DMS153 treated with DMSO at 0.1 percent for 48 hours (cell line): ENCODE results near the gene GABPB1.
A peak's percentile ranks its signal among the peaks of the same experiment; 100 is the strongest.
"Not testable (repeated sequence)": the region's sequence is repeated elsewhere in the genome, so short reads cannot be mapped to it uniquely, and the experiment has no call there.

Experiments used
- DNase-seq: peaks from one replicate; lab custom pipeline; 2025; ENCODE audit not compliant: unreplicated experiment; lab: John Stamatoyannopoulos, UW

Gene GABPB1

GRCh38 chr15:50354838-50355618 lies at the start of gene GABPB1:
GABPB1 (minus strand) TSS chr15:50355198; CDS start chr15:50309798, 45,400 bp downstream.
- peak; percentile 41 for DNase-seq

- DNase-seq = not testable (repeated sequence)
These were observed 36.6 kb upstream of the GABPB1 start for GRCh38 chr15:50391561-50391960.

DNA sequence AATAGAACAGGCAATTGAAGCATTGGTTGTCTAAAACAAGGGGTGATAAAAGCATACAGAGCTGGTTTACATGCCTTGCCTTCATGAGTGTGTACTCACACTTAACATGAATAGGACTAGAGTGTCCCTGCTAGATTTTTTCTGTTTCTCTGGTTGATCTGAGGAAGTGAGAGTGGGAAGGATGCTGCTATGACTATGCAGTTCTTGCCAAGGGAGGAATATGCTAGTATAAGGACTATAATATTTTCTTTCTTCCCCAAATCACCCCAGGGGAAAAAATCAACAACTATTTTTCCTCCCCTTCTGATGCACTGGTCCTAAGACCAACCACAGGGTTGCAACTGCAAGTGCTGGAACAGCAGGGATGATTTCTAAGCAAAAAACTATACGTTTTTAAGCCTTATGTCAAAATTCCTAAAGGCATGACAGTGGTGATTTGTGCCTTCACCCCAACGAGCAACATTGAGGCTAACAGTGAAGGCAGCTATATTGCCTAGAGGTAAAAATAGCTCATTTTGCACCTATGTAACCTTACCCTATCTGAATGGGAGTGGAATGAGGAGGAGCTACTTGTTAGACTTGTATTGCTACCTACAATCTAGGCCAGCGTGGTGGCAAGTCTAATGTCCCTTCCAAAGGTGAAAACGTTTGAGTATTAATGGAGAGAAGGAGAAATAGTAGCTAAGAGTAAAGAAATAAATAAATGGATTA lies 35.7 kb upstream of the GABPB1 start:
- DNase-seq = no peak

DNA sequence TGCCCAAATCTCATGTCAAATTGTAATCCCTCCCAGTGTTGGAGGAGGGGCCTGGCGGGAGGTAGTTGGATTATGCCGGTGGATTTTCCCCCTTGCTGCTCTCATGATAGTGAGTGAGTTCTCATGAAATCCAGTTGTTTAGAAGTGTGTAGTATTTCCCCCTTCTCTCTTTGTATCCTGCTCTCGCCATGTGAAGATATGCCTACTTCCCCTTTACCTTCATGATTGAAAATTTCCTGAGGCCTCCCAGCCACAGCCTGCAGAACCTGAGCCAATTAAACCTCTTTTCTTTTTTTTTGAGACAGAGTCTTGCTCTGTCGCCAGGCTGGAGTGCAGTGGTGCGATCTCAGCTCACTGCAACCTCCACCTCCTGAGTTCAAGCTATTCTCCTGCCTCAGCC lies 27.4 kb upstream of the GABPB1 start:
- not testable (repeated sequence) for DNase-seq

GRCh38 chr15:50381438-50381837 lies 26.4 kb upstream of the GABPB1 start:
- no peak for DNase-seq

DNA sequence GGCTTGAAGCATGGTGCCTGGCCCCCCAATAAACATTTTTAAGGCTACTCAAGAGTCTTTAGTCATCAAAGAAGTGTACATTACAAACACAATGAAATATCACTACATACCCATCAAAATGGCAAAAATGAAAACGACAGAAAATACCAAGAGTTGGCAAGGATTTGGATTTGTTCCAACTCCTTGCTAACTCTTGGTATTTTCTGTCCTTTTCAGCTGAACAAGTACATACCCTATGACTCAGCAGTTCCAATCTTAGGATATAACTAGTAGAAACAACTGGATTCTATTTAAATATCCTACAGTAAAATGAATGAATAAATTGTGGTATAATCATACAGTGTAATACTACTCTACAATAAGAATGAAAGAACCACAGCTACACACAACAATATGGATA lies 25.1 kb upstream of the GABPB1 start:
- no peak for DNase-seq

DNA sequence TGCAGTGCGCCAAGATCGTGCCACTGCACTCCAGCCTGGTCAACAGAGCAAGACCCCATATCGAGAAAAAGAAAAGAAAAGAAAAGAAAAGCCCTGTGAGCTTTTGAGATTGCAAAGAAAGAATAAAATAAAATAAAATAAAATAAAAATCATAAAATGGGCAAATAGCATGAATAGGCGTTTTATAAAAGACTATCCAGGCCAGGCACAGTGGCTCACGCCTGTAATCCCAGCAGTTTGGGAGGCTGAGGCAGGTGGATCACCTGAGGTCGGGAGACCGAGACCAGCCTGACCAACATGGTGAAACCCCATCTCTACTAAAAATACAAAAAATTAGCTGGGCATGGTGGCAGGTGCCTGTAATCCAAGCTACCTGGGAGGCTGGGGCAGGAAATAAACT lies 24.4 kb upstream of the GABPB1 start:
- DNase-seq = not testable (repeated sequence)

DNA sequence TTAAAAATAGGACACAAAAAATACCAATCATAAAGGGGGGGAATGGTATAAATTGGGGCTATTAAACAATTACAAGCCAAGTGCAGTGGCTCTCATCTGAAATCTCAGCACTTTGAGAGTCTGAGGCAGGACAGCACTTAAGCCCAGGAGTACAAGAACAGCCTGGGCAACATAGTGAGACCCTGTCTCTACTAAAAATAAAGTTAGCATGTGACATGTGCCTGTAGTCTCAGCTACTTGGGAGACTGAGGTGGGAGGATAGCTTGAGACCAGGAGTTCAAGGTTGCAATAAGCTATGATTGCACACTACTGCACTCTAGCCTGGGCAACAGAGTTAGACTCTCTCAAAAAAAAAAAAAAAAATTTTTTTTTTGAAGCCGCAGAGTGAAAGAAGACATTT lies 23.8 kb upstream of the GABPB1 start:
- no peak for DNase-seq

DNA sequence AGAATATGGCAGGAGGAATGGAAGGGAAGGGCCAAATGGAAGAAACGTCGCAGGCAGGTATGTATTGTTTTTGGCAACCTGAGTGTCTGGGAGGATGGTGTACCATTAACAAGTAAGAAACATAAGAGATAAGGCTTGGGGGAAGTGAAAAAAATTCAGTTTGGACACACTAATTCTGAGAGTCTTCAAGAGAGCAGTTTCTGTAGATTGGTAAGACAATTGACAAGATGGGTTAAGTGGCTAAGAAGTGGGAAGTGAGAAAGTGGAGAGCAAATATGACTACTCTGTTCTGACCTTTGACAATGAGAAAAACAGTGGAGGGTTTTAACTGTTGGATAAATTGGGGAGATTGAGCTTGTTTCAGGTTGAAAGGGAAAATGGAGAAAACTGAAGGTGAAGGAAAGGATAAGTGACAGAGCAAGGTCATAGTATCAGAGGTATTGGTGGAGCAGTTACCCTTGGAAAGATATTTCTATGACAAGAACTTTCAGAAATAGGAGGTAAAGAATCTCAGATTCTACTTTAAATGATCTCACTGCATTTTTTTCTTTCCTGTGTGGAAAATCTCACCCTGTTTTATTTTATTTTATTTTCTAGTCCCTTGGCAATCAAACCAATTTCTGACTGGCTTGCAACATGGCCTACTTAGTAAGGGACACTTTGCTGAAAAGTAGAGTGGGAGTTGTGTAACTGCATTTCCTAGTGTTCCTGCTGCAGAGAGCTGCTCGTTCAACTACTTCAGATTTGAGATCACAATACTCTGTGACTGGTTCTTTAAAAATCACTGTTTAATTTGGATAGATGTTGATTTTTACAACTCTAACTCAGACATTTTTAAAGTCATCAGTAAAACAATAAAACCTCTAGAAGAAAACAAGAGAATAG lies 23.1 kb upstream of the GABPB1 start:
- DNase-seq = no peak

GRCh38 chr15:50369564-50369963 lies 14.6 kb upstream of the GABPB1 start:
- DNase-seq = not testable (repeated sequence)

GRCh38 chr15:50365971-50366370 lies 11.0 kb upstream of the GABPB1 start:
- no peak for DNase-seq

GRCh38 chr15:50365570-50365969 lies 10.6 kb upstream of the GABPB1 start:
- DNase-seq = no peak

DNA sequence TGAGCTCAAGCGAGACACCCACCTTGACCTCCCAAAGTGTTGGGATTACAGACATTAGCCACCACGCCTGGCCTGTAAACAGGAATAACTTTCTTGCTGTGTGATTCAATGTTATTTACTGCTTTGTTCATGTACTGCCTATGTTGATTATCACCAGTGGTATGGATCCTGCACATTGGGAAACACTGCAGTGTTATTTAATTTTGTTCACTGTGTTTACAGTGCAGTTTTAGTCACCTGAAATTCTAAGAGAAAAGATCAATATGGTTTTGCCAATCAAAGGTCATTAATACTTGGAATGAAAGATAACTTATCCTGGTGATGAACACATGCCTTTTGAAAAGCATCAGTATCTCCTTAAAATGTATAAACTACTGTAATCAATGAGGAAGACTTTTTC lies 8.6 kb upstream of the GABPB1 start:
- no peak for DNase-seq

GRCh38 chr15:50361756-50362155 lies 6.8 kb upstream of the GABPB1 start:
- no peak for DNase-seq

- no peak for DNase-seq
These were observed 3.8 kb upstream of the GABPB1 start for GRCh38 chr15:50358845-50359244.

DNA sequence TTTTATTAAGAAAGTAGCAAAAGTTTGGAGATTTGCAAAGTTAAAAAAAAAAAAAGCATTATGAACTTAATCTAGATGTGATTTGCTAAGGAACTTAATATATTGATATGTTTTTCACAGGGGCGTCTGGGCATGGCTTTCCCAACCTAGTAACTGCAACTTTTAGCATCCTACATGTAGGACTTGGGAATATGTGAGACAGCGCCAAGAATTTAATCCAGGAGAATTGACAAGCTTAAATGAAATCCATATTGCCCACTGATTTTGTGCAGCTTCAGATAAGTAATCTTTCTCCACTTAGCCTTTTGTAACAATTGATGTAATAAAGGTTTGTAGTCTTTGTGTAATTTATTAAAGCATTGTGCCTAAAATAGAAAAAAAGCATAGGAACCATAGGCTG lies 982 bp upstream of the GABPB1 start:
- DNase-seq = no peak

DNA sequence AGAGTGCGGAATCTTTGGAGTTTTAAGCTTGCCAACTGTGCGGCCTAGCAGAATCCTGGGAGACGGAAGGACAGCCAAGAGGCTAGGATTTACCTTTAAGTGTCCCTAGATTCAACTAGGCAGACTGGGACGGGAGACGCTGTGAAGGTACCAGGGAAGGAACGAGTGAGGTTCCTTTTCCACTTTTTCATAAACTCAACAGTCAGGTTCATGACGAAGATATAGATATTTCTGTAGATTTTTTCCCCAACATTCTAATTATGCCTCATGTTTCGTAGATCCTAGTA lies 564 bp upstream of the GABPB1 start:
- no peak for DNase-seq

GRCh38 chr15:50353975-50354837 lies 792 bp downstream of the GABPB1 start:
- DNase-seq = no peak

DNA sequence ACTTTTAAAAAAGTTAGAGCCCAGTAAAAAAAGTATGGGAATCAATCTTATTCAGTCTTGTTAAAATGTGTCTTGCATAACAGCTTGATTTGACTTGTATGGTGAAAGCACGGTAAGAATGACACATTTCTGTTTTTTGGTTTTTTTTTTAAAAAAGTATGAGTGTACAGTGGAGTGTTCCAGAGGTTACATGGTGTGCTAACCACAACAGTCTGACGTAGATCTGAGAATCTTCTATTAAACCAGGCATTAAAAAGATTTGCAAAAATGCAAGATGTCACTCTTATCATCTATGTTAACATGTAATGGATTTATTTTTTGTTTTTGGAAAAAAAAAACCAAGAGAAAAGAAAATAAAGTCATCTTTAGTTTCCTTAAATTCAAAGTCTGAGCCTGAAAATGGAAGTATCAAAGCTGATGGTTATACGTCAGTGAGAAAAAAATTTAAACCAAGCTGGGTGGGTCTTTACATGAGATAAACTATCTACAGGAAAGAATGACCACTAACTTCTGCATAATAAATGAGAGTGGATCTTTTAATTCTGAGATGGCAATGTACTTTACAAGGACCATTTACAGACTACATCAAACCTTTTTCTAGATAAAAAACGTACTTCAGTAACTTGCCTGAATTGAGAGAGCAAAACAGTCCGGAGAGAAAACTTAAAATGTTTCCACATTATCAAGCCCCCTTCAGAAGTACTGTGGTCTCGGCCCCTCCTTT lies 1.6 kb downstream of the GABPB1 start:
- DNase-seq = no peak

DNA sequence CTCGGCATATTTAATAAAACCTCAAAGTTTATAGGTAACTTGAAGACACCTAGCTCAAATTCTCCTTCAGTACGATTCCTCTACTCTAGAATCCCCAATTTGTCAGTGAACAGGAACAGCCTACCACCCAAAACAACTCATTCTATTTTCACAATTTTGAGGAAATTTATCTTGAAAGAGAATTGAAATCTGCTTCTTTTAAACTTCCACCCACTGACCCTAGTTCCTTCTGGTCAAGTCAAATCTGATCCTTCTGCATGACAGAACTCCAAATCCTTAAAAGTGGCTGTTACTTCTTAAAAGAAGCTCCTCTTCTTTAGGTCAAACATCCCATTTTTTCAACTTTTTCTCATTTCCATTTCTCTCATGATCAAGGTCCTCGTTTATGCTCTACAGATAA lies 4.4 kb downstream of the GABPB1 start:
- no peak for DNase-seq
